GM21786 (cell line): ENCODE results near the gene ARHGAP45.
A peak's percentile ranks its signal among the peaks of the same experiment; 100 is the strongest.

Experiments used
- ATAC-seq: cut with Tn5 transposase; IDR thresholded peaks from one replicate; pipeline ENCODE4 v1.9.1; 2021; ENCODE audit not compliant: unreplicated experiment

The ARHGAP45 gene

GRCh38 chr19:1102407-1103131 lies 35.6 kb downstream of the ARHGAP45 start:
- ATAC-seq = peak; percentile 24

DNA sequence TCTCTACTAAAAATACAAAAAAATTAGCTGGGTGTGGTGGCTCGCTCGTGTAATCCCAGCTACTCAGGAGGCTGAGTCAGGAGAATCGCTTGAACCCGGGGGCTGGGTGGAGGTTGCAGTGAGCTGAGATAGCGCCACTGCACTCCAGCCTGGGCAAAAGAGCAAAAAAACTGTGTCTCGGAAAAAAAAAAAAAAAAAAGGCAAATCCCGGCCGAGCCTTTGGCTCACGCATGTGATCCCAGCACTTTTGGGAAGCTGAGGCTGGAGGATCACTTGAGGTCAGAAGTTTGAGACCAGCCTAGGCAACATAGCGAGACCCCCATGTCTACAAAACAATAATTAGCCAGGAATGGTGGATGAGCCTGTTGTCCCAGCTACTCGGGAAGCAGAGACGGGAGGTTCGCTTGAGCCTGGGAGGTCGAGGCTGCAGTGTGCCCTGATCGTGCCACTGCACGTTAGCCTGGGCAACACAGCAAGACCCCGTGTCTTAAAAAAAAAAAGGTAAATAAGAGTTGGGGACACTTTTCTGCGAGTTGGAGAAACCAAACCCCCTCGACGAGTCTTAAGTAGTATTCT lies 36.3 kb downstream of the ARHGAP45 start:
- no peak for ATAC-seq

- peak; percentile 50 for ATAC-seq
Observed at GRCh38 chr19:1103708-1104310, 36.8 kb downstream of the ARHGAP45 start, which contains the start of gene GPX4. Gene GPX4 (plus strand): TSS chr19:1103994. CDS start chr19:1104044, 50 bp downstream.

DNA sequence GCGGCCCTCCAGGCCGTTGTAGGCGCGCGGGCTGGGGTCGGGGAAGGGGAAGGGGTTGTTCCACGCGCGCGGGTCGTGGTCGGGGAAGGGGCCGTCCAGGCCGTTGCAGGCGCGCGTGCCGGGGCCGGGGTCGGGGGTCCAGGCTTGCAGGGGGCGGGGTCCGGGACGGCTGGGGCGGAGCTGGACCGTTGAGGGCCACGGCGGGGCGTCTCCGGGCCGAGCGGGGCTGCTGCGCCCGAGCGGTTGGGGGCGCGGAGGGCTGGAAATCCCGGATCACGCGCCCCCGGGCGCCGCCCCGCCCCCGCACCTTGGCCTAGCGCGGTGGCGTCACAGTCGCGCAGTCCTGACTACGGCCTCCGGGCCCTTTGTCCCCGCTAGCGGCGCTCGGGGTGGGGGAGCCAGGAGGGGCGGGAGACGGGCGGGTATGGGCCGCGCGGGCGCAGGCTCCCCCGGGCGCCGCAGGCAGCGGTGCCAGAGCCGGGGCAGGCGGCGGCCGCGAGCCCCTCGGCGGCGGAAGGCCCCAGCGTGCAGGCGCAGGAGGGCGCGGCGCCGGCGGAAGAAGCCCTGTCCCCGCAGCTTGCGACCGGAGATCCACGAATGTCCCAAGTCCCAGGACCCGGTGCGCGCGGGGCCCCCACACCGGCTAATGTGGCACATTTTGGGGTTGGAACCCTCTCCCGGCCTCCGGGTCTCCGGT lies 37.5 kb downstream of the ARHGAP45 start:
- ATAC-seq = no peak

GRCh38 chr19:1105008-1105872 lies 38.3 kb downstream of the ARHGAP45 start:
- ATAC-seq = no peak

DNA sequence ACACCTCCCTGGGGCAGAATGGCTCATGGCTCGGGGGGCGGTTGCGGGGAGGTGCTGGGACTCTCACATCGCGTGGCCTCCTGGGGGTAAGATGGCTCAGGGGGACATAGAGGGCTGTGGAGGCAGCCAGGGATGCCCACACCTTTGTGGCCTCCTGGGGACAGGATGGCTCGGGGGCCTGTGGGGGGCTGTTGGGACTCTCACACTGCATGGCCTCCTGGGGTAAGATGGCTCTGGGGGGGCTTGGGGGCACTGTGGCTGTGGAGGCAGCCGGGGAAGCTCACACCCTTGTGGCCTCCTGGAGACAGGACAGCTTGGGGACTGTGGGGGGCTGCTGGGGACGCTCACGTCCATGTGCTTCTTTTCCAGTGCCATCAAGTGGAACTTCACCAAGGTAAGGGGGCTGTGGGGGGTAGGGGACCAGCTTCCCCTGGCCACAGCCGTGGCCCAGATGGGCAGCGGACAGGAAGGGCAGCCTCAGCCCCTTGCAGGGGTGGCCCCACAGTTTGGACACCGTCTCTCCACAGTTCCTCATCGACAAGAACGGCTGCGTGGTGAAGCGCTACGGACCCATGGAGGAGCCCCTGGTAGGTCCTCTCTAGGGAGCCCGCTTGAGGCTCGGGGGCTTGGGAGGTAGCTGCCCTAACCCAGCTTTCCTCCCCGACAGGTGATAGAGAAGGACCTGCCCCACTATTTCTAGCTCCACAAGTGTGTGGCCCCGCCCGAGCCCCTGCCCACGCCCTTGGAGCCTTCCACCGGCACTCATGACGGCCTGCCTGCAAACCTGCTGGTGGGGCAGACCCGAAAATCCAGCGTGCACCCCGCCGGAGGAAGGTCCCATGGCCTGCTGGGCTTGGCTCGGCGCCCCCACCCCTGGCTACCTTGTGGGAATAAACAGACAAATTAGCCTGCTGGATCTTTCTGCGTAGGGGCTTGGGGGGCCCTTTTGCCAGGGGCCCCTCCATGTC lies 39.2 kb downstream of the ARHGAP45 start:
- no peak for ATAC-seq

DNA sequence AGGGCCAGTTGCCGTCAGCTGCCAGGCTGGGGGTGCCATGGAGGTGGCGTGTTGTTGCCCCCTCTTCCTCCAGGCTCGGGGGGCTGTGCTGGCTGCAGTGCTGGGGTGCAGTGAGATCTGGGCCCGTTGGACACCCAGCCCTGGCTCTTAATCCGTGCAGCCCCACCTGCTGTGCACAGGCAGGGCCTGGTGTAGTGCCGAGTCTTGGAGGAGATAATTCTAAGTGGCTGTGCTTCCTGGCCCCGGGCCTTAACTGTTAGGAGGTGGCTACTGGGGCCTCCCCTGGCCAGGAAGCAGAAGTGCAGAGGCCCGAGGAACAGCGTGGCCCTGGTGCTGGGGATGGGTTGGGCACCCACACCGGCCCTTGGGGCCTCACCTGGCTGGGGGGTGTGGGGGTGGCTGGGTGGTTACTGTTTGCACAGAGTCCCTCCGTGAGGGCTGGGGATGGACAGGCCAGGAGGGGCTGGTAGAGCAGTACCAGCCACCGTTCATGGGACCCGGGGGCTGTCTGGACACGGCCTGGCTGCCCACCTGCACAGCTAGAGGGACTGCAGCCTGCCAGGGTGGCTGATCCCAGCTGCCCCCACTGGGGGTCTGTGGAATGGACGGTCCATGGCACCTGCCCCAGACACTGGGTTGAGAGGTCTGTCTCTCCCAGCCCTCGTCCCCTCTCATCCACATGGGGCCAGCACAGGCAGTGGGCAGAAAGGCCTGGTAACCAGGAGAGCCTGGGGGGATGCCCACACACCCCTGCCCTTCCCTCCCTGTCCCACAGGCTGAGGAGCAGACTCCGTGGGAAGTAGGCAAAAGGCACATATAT lies 40.1 kb downstream of the ARHGAP45 start:
- ATAC-seq = no peak

DNA sequence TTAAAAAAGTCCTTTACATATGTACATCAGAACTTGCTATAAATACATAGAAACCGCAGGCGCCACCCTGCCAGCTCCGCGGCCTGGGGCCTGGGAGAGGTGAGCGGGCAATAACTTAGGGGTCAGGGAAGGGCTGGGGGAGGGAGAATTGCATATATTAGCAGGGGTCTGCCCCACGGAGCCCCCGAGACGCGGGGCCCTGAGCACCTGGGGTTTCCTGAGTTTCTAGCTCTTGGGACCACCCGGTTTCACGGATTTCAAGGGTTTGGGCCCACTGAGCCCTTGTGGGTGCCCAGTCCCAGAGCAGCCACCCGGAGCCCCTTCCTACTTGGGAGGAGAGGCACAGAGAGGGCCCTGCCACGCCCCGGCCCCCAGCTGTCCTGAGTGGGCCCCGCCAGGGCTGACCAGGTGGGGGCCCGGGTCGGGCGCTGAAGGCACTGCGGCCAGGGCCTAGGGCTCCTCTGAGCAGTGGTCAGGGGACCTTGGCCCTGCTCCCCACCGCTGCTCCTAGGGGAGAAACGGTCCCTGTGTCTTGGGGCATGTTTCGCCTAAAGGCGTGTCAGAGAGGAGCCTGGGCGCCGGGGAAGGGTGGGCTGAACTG lies 40.8 kb downstream of the ARHGAP45 start:
- ATAC-seq = no peak

- no peak for ATAC-seq
Observed at GRCh38 chr19:1108291-1109031, 41.5 kb downstream of the ARHGAP45 start.

DNA sequence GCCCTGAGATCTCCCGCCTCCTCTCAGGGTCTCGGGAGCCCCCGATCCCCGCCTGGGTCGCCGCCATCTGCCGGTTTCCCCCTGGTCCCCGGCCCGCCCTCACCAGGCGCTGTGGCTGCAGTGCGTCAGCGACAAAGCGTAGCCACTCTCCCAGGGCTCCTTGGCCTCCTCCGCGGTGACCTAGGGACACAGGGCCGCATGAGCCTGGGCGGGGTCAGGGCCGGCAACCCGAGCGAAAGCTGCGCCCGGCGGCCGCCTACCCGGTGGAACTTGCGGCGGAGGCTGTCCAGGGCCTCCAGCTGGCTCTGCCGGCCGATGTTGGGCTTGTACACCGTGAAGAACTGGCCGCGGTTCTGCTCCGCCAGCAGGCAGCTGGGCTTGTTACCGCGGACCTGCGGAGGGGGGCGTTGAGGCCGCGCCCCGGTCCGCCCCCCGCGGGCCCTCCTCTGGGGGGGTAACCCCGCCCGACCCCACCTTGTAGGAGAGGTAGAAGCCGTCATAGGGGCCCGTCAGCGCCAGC lies 42.1 kb downstream of the ARHGAP45 start:
- ATAC-seq = no peak

- ATAC-seq = no peak
Observed at GRCh38 chr19:1109697-1110671, 43.0 kb downstream of the ARHGAP45 start.

DNA sequence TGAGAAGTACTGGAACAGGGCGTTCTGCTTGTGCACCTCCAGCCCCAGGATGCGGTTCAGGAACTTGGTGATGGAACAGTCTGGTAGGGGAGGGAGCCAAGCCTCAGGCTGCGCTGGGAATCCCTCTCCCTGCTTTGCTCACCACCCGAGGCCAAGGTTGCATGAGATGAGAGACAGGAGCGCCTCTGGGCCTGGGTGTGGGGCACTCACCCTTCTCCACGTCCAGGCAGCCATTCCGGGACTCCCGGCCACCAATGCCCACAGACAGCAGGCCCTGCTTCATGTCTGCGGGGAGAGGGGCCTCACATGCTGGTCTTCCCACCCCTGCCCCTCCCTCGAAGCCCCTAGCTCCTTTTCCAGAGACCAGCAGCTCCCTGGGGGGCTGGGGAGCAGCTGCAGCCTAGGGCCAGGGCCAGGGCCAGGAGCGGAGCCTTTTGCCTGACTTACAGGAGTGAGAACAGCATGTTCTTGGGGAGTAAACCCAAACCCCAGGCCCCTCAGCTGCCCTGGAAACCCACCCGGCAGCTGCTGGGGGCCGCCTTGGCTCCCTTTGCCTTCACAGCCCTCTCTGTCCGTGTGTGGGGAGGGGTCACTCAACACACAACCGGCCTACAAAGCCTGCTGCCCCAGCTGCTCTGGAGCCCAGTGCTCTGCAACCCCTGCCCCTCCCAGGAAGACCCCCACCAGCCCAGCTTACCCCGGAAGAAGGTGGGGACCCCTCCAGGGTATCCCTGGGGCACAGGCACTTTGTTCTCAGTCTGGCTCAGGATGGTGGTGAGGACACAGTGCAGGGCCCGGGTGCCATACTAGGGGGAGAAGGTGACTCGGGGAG lies 44.1 kb downstream of the ARHGAP45 start:
- ATAC-seq = no peak

DNA sequence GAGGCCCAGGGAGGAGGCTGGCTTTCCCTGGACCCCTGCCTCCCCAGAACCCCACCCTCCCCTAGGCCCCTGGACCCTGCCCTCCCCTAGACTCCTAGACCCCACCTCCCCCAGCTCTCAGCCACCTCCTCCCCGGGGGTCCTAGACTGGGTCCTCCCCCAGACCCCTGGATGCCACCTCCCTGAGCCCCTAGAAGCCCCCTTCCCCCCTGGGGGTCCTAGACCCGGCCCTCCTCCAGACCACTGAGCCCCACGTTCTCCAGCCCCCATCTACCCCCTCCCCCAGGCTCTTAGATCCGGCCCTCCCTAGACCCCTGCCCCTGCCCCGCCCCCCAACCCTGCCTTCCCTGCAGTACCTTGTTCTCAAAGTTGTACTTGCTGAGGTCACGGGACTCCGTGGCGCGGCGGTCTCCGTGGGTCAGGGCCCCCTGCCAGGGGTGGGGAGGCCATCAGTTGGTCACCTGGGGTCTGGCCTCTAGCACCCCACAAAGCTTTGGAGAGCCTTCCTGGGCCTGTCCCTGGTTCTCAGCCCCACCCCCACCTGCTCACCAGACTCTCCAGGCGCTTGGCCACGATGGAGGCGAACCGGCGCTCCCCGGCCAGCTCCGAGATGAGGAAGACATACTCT lies 44.8 kb downstream of the ARHGAP45 start:
- no peak for ATAC-seq

- ATAC-seq = no peak
Observed at GRCh38 chr19:1112268-1113029, 45.5 kb downstream of the ARHGAP45 start.
